SHP77 treated with DMSO at 0.1 percent for 48 hours (cell line): ENCODE measurements around the gene RASSF3.

Experiments
- DNase-seq: peaks from one replicate; lab custom pipeline; 2025; lab: John Stamatoyannopoulos, UW

The RASSF3 gene

GRCh38 chr12:64691227-64691794 lies 81.0 kb downstream of the RASSF3 start:
- DNase-seq, result no peak

GRCh38 chr12:64691795-64692583 lies 81.7 kb downstream of the RASSF3 start:
- DNase-seq, result no peak

GRCh38 chr12:64694130-64695040 lies 84.1 kb downstream of the RASSF3 start:
- DNase-seq, result no peak

- DNase-seq, result no peak
Observed at GRCh38 chr12:64695550-64695949, 85.3 kb downstream of the RASSF3 start.

- DNase-seq, result no peak
Observed at GRCh38 chr12:64696080-64696741, 85.9 kb downstream of the RASSF3 start.

- no peak for DNase-seq
Observed at GRCh38 chr12:64699504-64700115, 89.3 kb downstream of the RASSF3 start.

- no peak for DNase-seq
Observed at GRCh38 chr12:64700532-64700931, 90.2 kb downstream of the RASSF3 start.

GRCh38 chr12:64701283-64701682 lies 91.0 kb downstream of the RASSF3 start:
- DNase-seq, result no peak

- no peak for DNase-seq
Observed at GRCh38 chr12:64706306-64706705, 96.0 kb downstream of the RASSF3 start.

- DNase-seq, result no peak
Observed at GRCh38 chr12:64706857-64707256, 96.6 kb downstream of the RASSF3 start.

- DNase-seq, result no peak
Observed at GRCh38 chr12:64707362-64707761, 97.1 kb downstream of the RASSF3 start.

- no peak for DNase-seq
Observed at GRCh38 chr12:64707926-64708325, 97.6 kb downstream of the RASSF3 start.

- no peak for DNase-seq
Observed at GRCh38 chr12:64709429-64709828, 99.1 kb downstream of the RASSF3 start.

- no peak for DNase-seq
Observed at GRCh38 chr12:64713376-64713775, 103.1 kb downstream of the RASSF3 start.

- DNase-seq, result no peak
Observed at GRCh38 chr12:64714551-64714968, 104.3 kb downstream of the RASSF3 start.

- DNase-seq, result no peak
Observed at GRCh38 chr12:64716371-64716770, 106.1 kb downstream of the RASSF3 start.

- DNase-seq, result no peak
Observed at GRCh38 chr12:64716839-64717455, 106.7 kb downstream of the RASSF3 start.

GRCh38 chr12:64718649-64719048 lies 108.4 kb downstream of the RASSF3 start:
- no peak for DNase-seq

- DNase-seq, result no peak
Observed at GRCh38 chr12:64720884-64721283, 110.6 kb downstream of the RASSF3 start.

GRCh38 chr12:64722835-64723234 lies 112.5 kb downstream of the RASSF3 start:
- DNase-seq, result no peak

GRCh38 chr12:64723630-64724029 lies 113.3 kb downstream of the RASSF3 start:
- no peak for DNase-seq
